Skeletal muscle cell (primary cell): Measurements from ENCODE around the gene DUSP23.
A peak's percentile ranks its signal among the peaks of the same experiment; 100 is the strongest.

Source experiments
- DNase-seq: peaks from one replicate; pipeline ENCODE4 v3.0.0-alpha.2; 2010; ENCODE audit warnings: low read depth
- H3K4me3 ChIP-seq: 2 replicates; pipeline ENCODE4 v1.5.1; 2011; ENCODE audit warnings: low read depth, mild to moderate bottlenecking, control low read depth, low read length, moderate library complexity

The DUSP23 gene

GRCh38 chr1:159781992-159782391 lies 1.2 kb downstream of the DUSP23 start:
- H3K4me3 ChIP-seq: peak overlapping the region; percentile 65
- DNase-seq: no peak

- no peak for DNase-seq
- H3K4me3 ChIP-seq: no peak overlapping the region
Observed at GRCh38 chr1:159783724-159784123, 3.0 kb downstream of the DUSP23 start.

- H3K4me3 ChIP-seq: no peak overlapping the region
- no peak for DNase-seq
Observed at GRCh38 chr1:159786465-159786864, 5.7 kb downstream of the DUSP23 start.

- no peak for DNase-seq
- H3K4me3 ChIP-seq: no peak overlapping the region
Observed at GRCh38 chr1:159786966-159787365, 6.2 kb downstream of the DUSP23 start.

- no peak for DNase-seq
- H3K4me3 ChIP-seq: no peak overlapping the region
Observed at GRCh38 chr1:159790237-159790917, 9.6 kb downstream of the DUSP23 start.

- no peak overlapping the region for H3K4me3 ChIP-seq
- no peak for DNase-seq
Observed at GRCh38 chr1:159791031-159791430, 10.3 kb downstream of the DUSP23 start.

GRCh38 chr1:159791461-159791860 lies 10.7 kb downstream of the DUSP23 start:
- H3K4me3 ChIP-seq: no peak overlapping the region
- DNase-seq: no peak

- H3K4me3 ChIP-seq: no peak overlapping the region
- no peak for DNase-seq
Observed at GRCh38 chr1:159795534-159795933, 14.8 kb downstream of the DUSP23 start.

- peak; percentile 55 for DNase-seq
- H3K4me3 ChIP-seq: no peak overlapping the region
Observed at GRCh38 chr1:159798893-159799292, 18.1 kb downstream of the DUSP23 start.

- no peak overlapping the region for H3K4me3 ChIP-seq
- no peak for DNase-seq
Observed at GRCh38 chr1:159799446-159799985, 18.8 kb downstream of the DUSP23 start.

- no peak overlapping the region for H3K4me3 ChIP-seq
- DNase-seq: no peak
Observed at GRCh38 chr1:159800177-159800930, 19.6 kb downstream of the DUSP23 start.

- DNase-seq: no peak
- no peak within 1 kb of the TSS for H3K4me3 ChIP-seq
Observed at GRCh38 chr1:159802111-159802510, 21.3 kb downstream of the DUSP23 start, which contains the start of gene FCRL6. FCRL6 (plus strand) TSS chr1:159802360; CDS start chr1:159802425, 65 bp downstream.

- no peak for DNase-seq
- no peak overlapping the region for H3K4me3 ChIP-seq
Observed at GRCh38 chr1:159803956-159804689, 23.4 kb downstream of the DUSP23 start.

- no peak for DNase-seq
- H3K4me3 ChIP-seq: no peak overlapping the region
Observed at GRCh38 chr1:159804924-159805323, 24.2 kb downstream of the DUSP23 start.

GRCh38 chr1:159815926-159816325 lies 35.2 kb downstream of the DUSP23 start:
- H3K4me3 ChIP-seq: no peak overlapping the region
- DNase-seq: no peak

- no peak overlapping the region for H3K4me3 ChIP-seq
- no peak for DNase-seq
Observed at GRCh38 chr1:159817276-159818041, 36.7 kb downstream of the DUSP23 start.

- no peak overlapping the region for H3K4me3 ChIP-seq
- DNase-seq: no peak
Observed at GRCh38 chr1:159821171-159821867, 40.6 kb downstream of the DUSP23 start.

GRCh38 chr1:159823406-159823805 lies 42.6 kb downstream of the DUSP23 start:
- H3K4me3 ChIP-seq: no peak overlapping the region
- DNase-seq: no peak

GRCh38 chr1:159825564-159825963 lies 44.8 kb downstream of the DUSP23 start:
- no peak overlapping the region for H3K4me3 ChIP-seq
- DNase-seq: no peak
